Panc1 (cell line): Measurements from ENCODE around the gene PLEKHN1. TPM values are rescaled to one million over a fixed set of nuclear protein-coding genes. Genes with fewer than 3 reads are reported as not detected.
A peak's percentile ranks its signal among the peaks of the same experiment; 100 is the strongest.

Experiments
- ATAC-seq: fragments of 200-7000 bp; cut with Tn5 transposase; 2 replicates; pipeline ENCODE4 v1.9.1; 2020; ENCODE audit warnings: mild to moderate bottlenecking, moderate library complexity
- BruUV-seq: library from RNA; stranded (reverse); fragments of 400-500 nt; replicated peaks from 2 replicates; lab custom pipeline; 2021; lab: Mats Ljungman, UMichigan
- CTCF ChIA-PET: fragments of 300-600 bp; sonication (Branson Sonifier 250); formaldehyde crosslinking; loops from one replicate; lab custom pipeline; 2022; ENCODE audit warnings: antibody characterized with exemption; lab: Charles Lee
- POLR2A ChIA-PET: fragments of 300-600 bp; sonication (Branson Sonifier 250); formaldehyde crosslinking; loops from one replicate; lab custom pipeline; 2022; ENCODE audit warnings: antibody characterized with exemption; lab: Charles Lee
- DNase-seq: peaks from one replicate; pipeline ENCODE4 v3.0.0-alpha.2; 2010; ENCODE audit warnings: low read depth, low spot score
- H3K27ac ChIP-seq: 2 replicates; pipeline ENCODE4 v1.5.1; 2011; ENCODE audit warnings: mild to moderate bottlenecking, low read length, inconsistent platforms
- H3K27me3 ChIP-seq: fragments of 200-500 bp; sonication (Bioruptor generic); 2 replicates; pipeline ENCODE4 v1.6.0; 2014; ENCODE audit warnings: low read length, inconsistent platforms; ENCODE audit not compliant: control insufficient read depth, insufficient read depth
- H3K36me3 ChIP-seq: fragments of 200-500 bp; sonication (Bioruptor generic); 2 replicates; pipeline ENCODE4 v1.5.1; 2014; ENCODE audit warnings: inconsistent platforms, mild to moderate bottlenecking, low read length, moderate library complexity; ENCODE audit not compliant: control insufficient read depth, insufficient read depth
- H3K4me1 ChIP-seq: 2 replicates; pipeline ENCODE4 v1.5.1; 2011; ENCODE audit warnings: inconsistent platforms, mild to moderate bottlenecking, low read length, moderate library complexity; ENCODE audit not compliant: control insufficient read depth, insufficient read depth
- H3K4me3 ChIP-seq, 2 experiments: 2 replicates each; pipeline ENCODE4 v1.5.1; 2011 to 2012; ENCODE audit warnings: low read depth in 2 of 2, low read length in 2 of 2, mild to moderate bottlenecking in 2 of 2, inconsistent platforms in 1 of 2, moderate library complexity in 1 of 2
- H3K9me3 ChIP-seq: fragments of 200-500 bp; sonication (Bioruptor generic); 2 replicates; pipeline ENCODE4 v1.5.1; 2014; ENCODE audit warnings: low read depth, mild to moderate bottlenecking, inconsistent platforms, low read length, moderate library complexity; ENCODE audit not compliant: control insufficient read depth, insufficient read depth
- CTCF ChIP-seq: fragments of 450-650 bp; IDR thresholded peaks from 2 replicates; pipeline ENCODE4 v1.5.1; 2017; ENCODE audit warnings: mild to moderate bottlenecking
- POLR2AphosphoS5 ChIP-seq: IDR thresholded peaks from 2 replicates; pipeline ENCODE4 v1.6.1; 2012; ENCODE audit warnings: mild to moderate bottlenecking, low read depth, low read length, moderate library complexity
- REST ChIP-seq, 2 experiments: IDR thresholded peaks; 2 replicates each; pipeline ENCODE4 v1.6.1; 2011 to 2012; ENCODE audit warnings: low read depth in 2 of 2, control low read depth in 1 of 2, low read length in 1 of 2, mild to moderate bottlenecking in 1 of 2, moderate library complexity in 1 of 2; ENCODE audit not compliant: insufficient read depth in 1 of 2
- SIN3A ChIP-seq: IDR thresholded peaks from 2 replicates; pipeline ENCODE4 v1.6.1; 2012; ENCODE audit warnings: low read depth, mild to moderate bottlenecking, low read length, moderate library complexity, borderline replicate concordance; ENCODE audit not compliant: insufficient read depth
- TCF7L2 ChIP-seq: IDR thresholded peaks from 2 replicates; pipeline ENCODE4 v1.6.1; 2011; ENCODE audit warnings: mild to moderate bottlenecking, low read depth, low read length, inconsistent platforms
- in situ Hi-C: cut with HindIII; loops from 2 replicates; pipeline ENCODE4 v1.10.0; 2016; ENCODE audit warnings: low sequenced_read_pairs, low pct_unique_long_range_greater_than_20kb
- intact Hi-C: fragments of 100-400 bp; cut with micrococcal nuclease; formaldehyde crosslinking; loops from one replicate; pipeline ENCODE4 v1.10.0; 2022; ENCODE audit not compliant: unreplicated experiment
- total RNA-seq: library from RNA; stranded (reverse); gene quantifications from one replicate; pipeline ENCODE4 v1.2.1, GENCODE V29; 2021; ENCODE audit not compliant: unreplicated experiment

Gene PLEKHN1
- total RNA-seq, 1 experiment from 2014 or later: 9.8 TPM

GRCh38 chr1:920010-920409 is 46.3 kb upstream of the PLEKHN1 start:
- Histone ChIP-seq H3K27me3 (no peaks in the 10 kb centered on the region), H3K4me3 (no peak overlapping the region), H3K36me3 (no peaks in the 10 kb centered on the region), H3K9me3 (no peaks in the 10 kb centered on the region), H3K4me1 (peaks cover 74% of the 10 kb centered on the region), H3K27ac (peak overlapping the region; percentile 52; the same call in 1 of the 2 replicates)
- POLR2A ChIA-PET: no interaction called here
- DNase-seq: no peak
- intact Hi-C loops (no loop called here), in situ Hi-C loops (no loop called here)
- CTCF ChIA-PET: no interaction called here
- BruUV-seq: no TSS peak
- no peak for ATAC-seq
- TF ChIP-seq TCF7L2: no peak
- no peak for TF ChIP-seq REST (IDR thresholded peaks at IDR 0.05; ENCODE audit: insufficient read depth in 1 of 2, low read depth in 2 of 2, low read length in 1 of 2)
- TF ChIP-seq SIN3A: no peak
- TF ChIP-seq POLR2AphosphoS5: no peak; the same call in 1 of the 2 replicates
- TF ChIP-seq CTCF: no peak

- Histone ChIP-seq H3K4me1 (peaks cover 74% of the 10 kb centered on the region), H3K9me3 (no peaks in the 10 kb centered on the region), H3K27me3 (no peaks in the 10 kb centered on the region), H3K4me3 (no peak overlapping the region; a peak in 1 of 4 replicates), H3K36me3 (no peaks in the 10 kb centered on the region), H3K27ac (peak overlapping the region; percentile 52)
- TF ChIP-seq TCF7L2 (no peak), SIN3A (no peak), POLR2AphosphoS5 (no peak; the same call in 1 of the 2 replicates), CTCF (no peak)
- no TSS peak for BruUV-seq
- ChIA-PET CTCF (no interaction called here), POLR2A (no interaction called here)
- ATAC-seq (0 out of 2 replicates have a peak, but pooled peaks have one; percentile 7), DNase-seq (no peak)
- intact Hi-C loops: no loop called here
- in situ Hi-C loops: no loop called here
Measured at GRCh38 chr1:920521-920920, 45.8 kb upstream of the PLEKHN1 start.
